ENCODE data around the gene CLK3.

CLK3 gene

GRCh38 chr15:74603026-74603788, 12.4 kb upstream of the CLK3 start:
- no peaks in the 10 kb centered on the region for H3K36me3 ChIP-seq (ENCODE audit: control insufficient read depth, insufficient read depth, low read length)
- H3K18ac ChIP-seq (ENCODE audit: low read length), result no peak overlapping the region
- H3K27me3 ChIP-seq (ENCODE audit: insufficient read depth, low read length, poor library complexity), result no peaks in the 10 kb centered on the region
- no peak overlapping the region for H2BK120ac ChIP-seq (ENCODE audit: low read depth, low read length)
- H4K5ac ChIP-seq (ENCODE audit: low read length), result no peak overlapping the region
- H3K79me1 ChIP-seq (ENCODE audit: low read length), result no peaks in the 10 kb centered on the region
- no peak overlapping the region for H3K4me2 ChIP-seq (ENCODE audit: low read length)
- H3K27ac ChIP-seq (ENCODE audit: low read depth, low read length), result no peak overlapping the region
- no CpG with 5 or more reads among the region's 13 CpGs for WGBS (ENCODE audit: extremely low coverage, insufficient coverage, low lambda C conversion rate)
- peaks cover 3% of the 10 kb centered on the region for H3K4me1 ChIP-seq (ENCODE audit: control insufficient read depth, low read depth, low read length)
- H3K23ac ChIP-seq (ENCODE audit: low read length), result no peak overlapping the region
- no peak overlapping the region for H3K4ac ChIP-seq (ENCODE audit: low read depth, low read length)
- no peak for DNase-seq
- no peak overlapping the region for H3K56ac ChIP-seq (ENCODE audit: low read length)
- H4K8ac ChIP-seq (ENCODE audit: low read depth, low read length), result no peak overlapping the region
- H2BK5ac ChIP-seq (ENCODE audit: low read length), result no peak overlapping the region
- no peak overlapping the region for H3K9ac ChIP-seq (ENCODE audit: low read length)
- H2BK15ac ChIP-seq (replicated peaks; ENCODE audit: low read depth), result no peak overlapping the region
- no peak overlapping the region for H3K4me3 ChIP-seq (ENCODE audit: low read length)
- H3K79me2 ChIP-seq (ENCODE audit: control insufficient read depth, insufficient read depth, low read length), result no peaks in the 10 kb centered on the region
- no peak overlapping the region for H2AK5ac ChIP-seq (ENCODE audit: low read length)

GRCh38 chr15:74603789-74604705, 11.6 kb upstream of the CLK3 start:
- Histone ChIP-seq H4K5ac (ENCODE audit: low read length) (no peak overlapping the region), H3K4me3 (ENCODE audit: low read length) (no peak overlapping the region), H4K8ac (ENCODE audit: low read depth, low read length) (no peak overlapping the region), H2BK15ac (replicated peaks; ENCODE audit: low read depth) (no peak overlapping the region), H3K9ac (ENCODE audit: low read length) (no peak overlapping the region), H3K56ac (ENCODE audit: low read length) (no peak overlapping the region), H3K79me1 (ENCODE audit: low read length) (no peaks in the 10 kb centered on the region), H3K4me1 (ENCODE audit: control insufficient read depth, low read depth, low read length) (no peaks in the 10 kb centered on the region), H3K18ac (ENCODE audit: low read length) (no peak overlapping the region), H2AK5ac (ENCODE audit: low read length) (no peak overlapping the region), H2BK5ac (ENCODE audit: low read length) (no peak overlapping the region), H3K4me2 (ENCODE audit: low read length) (no peak overlapping the region), H3K27ac (ENCODE audit: low read depth, low read length) (no peak overlapping the region), H3K23ac (ENCODE audit: low read length) (no peak overlapping the region), H3K4ac (ENCODE audit: low read depth, low read length) (no peak overlapping the region), H2BK120ac (ENCODE audit: low read depth, low read length) (no peak overlapping the region), H3K36me3 (ENCODE audit: control insufficient read depth, insufficient read depth, low read length) (no peaks in the 10 kb centered on the region), H3K27me3 (ENCODE audit: insufficient read depth, low read length, poor library complexity) (no peaks in the 10 kb centered on the region), H3K79me2 (ENCODE audit: control insufficient read depth, insufficient read depth, low read length) (no peaks in the 10 kb centered on the region)
- no CpG with 5 or more reads among the region's 11 CpGs for WGBS (ENCODE audit: extremely low coverage, insufficient coverage, low lambda C conversion rate)
- DNase-seq, result no peak

- Histone ChIP-seq H3K79me1 (ENCODE audit: low read length) (no peaks in the 10 kb centered on the region), H3K27ac (ENCODE audit: low read depth, low read length) (no peak overlapping the region), H3K18ac (ENCODE audit: low read length) (no peak overlapping the region), H4K8ac (ENCODE audit: low read depth, low read length) (no peak overlapping the region), H3K27me3 (ENCODE audit: insufficient read depth, low read length, poor library complexity) (no peaks in the 10 kb centered on the region), H3K23ac (ENCODE audit: low read length) (no peak overlapping the region), H2BK15ac (replicated peaks; ENCODE audit: low read depth) (no peak overlapping the region), H2BK120ac (ENCODE audit: low read depth, low read length) (no peak overlapping the region), H3K36me3 (ENCODE audit: control insufficient read depth, insufficient read depth, low read length) (no peaks in the 10 kb centered on the region), H3K4me1 (ENCODE audit: control insufficient read depth, low read depth, low read length) (no peaks in the 10 kb centered on the region), H2BK5ac (ENCODE audit: low read length) (no peak overlapping the region), H3K4ac (ENCODE audit: low read depth, low read length) (no peak overlapping the region), H3K79me2 (ENCODE audit: control insufficient read depth, insufficient read depth, low read length) (no peaks in the 10 kb centered on the region), H3K4me2 (ENCODE audit: low read length) (no peak overlapping the region), H3K4me3 (ENCODE audit: low read length) (no peak overlapping the region), H3K56ac (ENCODE audit: low read length) (no peak overlapping the region), H2AK5ac (ENCODE audit: low read length) (no peak overlapping the region), H3K9ac (ENCODE audit: low read length) (no peak overlapping the region), H4K5ac (ENCODE audit: low read length) (no peak overlapping the region)
- no peak for DNase-seq
- no CpG with 5 or more reads among the region's 12 CpGs for WGBS (ENCODE audit: extremely low coverage, insufficient coverage, low lambda C conversion rate)
Measured at GRCh38 chr15:74604983-74605794, 10.4 kb upstream of the CLK3 start.

- Histone ChIP-seq H3K79me2 (ENCODE audit: control insufficient read depth, insufficient read depth, low read length) (no peaks in the 10 kb centered on the region), H4K5ac (ENCODE audit: low read length) (no peak overlapping the region), H4K8ac (ENCODE audit: low read depth, low read length) (no peak overlapping the region), H3K79me1 (ENCODE audit: low read length) (no peaks in the 10 kb centered on the region), H3K4me2 (ENCODE audit: low read length) (no peak overlapping the region), H3K23ac (ENCODE audit: low read length) (no peak overlapping the region), H3K36me3 (ENCODE audit: control insufficient read depth, insufficient read depth, low read length) (no peaks in the 10 kb centered on the region), H3K18ac (ENCODE audit: low read length) (no peak overlapping the region), H3K27ac (ENCODE audit: low read depth, low read length) (no peak overlapping the region), H2AK5ac (ENCODE audit: low read length) (no peak overlapping the region), H3K4me3 (ENCODE audit: low read length) (no peak overlapping the region), H2BK15ac (replicated peaks; ENCODE audit: low read depth) (no peak overlapping the region), H3K27me3 (ENCODE audit: insufficient read depth, low read length, poor library complexity) (no peaks in the 10 kb centered on the region), H2BK120ac (ENCODE audit: low read depth, low read length) (no peak overlapping the region), H3K4me1 (ENCODE audit: control insufficient read depth, low read depth, low read length) (no peaks in the 10 kb centered on the region), H3K4ac (ENCODE audit: low read depth, low read length) (no peak overlapping the region), H3K9ac (ENCODE audit: low read length) (no peak overlapping the region), H3K56ac (ENCODE audit: low read length) (no peak overlapping the region), H2BK5ac (ENCODE audit: low read length) (no peak overlapping the region)
- WGBS (ENCODE audit: extremely low coverage, insufficient coverage, low lambda C conversion rate), result no CpG with 5 or more reads among the region's 1 CpG
- no peak for DNase-seq
Measured at GRCh38 chr15:74605795-74606150, 9.9 kb upstream of the CLK3 start.

- Histone ChIP-seq H3K79me2 (ENCODE audit: control insufficient read depth, insufficient read depth, low read length) (no peaks in the 10 kb centered on the region), H4K5ac (ENCODE audit: low read length) (no peak overlapping the region), H3K27me3 (ENCODE audit: insufficient read depth, low read length, poor library complexity) (no peaks in the 10 kb centered on the region), H3K18ac (ENCODE audit: low read length) (no peak overlapping the region), H3K23ac (ENCODE audit: low read length) (no peak overlapping the region), H4K8ac (ENCODE audit: low read depth, low read length) (no peak overlapping the region), H3K9ac (ENCODE audit: low read length) (no peak overlapping the region), H3K4ac (ENCODE audit: low read depth, low read length) (no peak overlapping the region), H2BK15ac (replicated peaks; ENCODE audit: low read depth) (no peak overlapping the region), H3K56ac (ENCODE audit: low read length) (no peak overlapping the region), H2BK5ac (ENCODE audit: low read length) (no peak overlapping the region), H3K79me1 (ENCODE audit: low read length) (no peaks in the 10 kb centered on the region), H3K27ac (ENCODE audit: low read depth, low read length) (no peak overlapping the region), H3K4me3 (ENCODE audit: low read length) (no peak overlapping the region), H2AK5ac (ENCODE audit: low read length) (no peak overlapping the region), H3K4me1 (ENCODE audit: control insufficient read depth, low read depth, low read length) (no peaks in the 10 kb centered on the region), H2BK120ac (ENCODE audit: low read depth, low read length) (no peak overlapping the region), H3K4me2 (ENCODE audit: low read length) (no peak overlapping the region), H3K36me3 (ENCODE audit: control insufficient read depth, insufficient read depth, low read length) (no peaks in the 10 kb centered on the region)
- no CpG with 5 or more reads among the region's 3 CpGs for WGBS (ENCODE audit: extremely low coverage, insufficient coverage, low lambda C conversion rate)
- DNase-seq, result no peak
Measured at GRCh38 chr15:74608786-74609185, 6.8 kb upstream of the CLK3 start.
